Tibial nerve (tissue), 3 donors: Measurements from ENCODE around the gene UBXN4.

Source experiments
- POLR2A ChIP-seq, 2 donors: fragments of 450-650 bp; IDR thresholded peaks; one replicate each; pipeline ENCODE4 v1.6.1; 2017; ENCODE audit warnings: antibody characterized with exemption in 2 of 2, mild to moderate bottlenecking in 2 of 2, moderate library complexity in 2 of 2
- TF ChIP-seq, protein P1 (sequence below), 5 experiments: fragments of 200-600 bp in 3 of 5; fragments of 450-650 bp in 2 of 5; sonication (generic) in 3 of 5; IDR thresholded peaks; one replicate each; pipeline ENCODE4 v1.5.1; 2016 to 2019; ENCODE audit warnings: antibody characterized with exemption in 5 of 5, mild to moderate bottlenecking in 3 of 5, moderate library complexity in 2 of 5

DNA sequence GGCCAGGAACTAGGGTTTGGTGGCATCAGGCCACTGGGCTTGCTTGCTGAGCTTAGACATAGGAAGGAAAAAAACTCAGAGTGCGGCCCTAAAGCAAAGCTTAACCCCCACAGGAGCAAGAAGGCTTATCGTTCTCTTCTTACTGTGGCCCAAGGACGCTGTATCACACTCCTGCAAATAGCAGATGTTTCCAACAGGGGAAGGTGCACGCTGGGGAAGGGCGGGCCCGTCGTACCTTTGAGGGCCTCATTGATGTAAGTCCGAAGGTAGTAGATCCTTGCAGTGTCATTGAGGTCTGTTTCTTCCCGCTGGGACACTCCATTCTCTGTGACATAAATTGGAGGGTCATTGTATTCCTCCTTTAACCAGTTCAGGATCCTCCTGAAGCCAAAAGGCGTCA is 48.8 kb downstream of the UBXN4 start:
- TF ChIP-seq POLR2A (IDR thresholded peaks at IDR 0.05): no peak
- TF ChIP-seq, protein P1, sequence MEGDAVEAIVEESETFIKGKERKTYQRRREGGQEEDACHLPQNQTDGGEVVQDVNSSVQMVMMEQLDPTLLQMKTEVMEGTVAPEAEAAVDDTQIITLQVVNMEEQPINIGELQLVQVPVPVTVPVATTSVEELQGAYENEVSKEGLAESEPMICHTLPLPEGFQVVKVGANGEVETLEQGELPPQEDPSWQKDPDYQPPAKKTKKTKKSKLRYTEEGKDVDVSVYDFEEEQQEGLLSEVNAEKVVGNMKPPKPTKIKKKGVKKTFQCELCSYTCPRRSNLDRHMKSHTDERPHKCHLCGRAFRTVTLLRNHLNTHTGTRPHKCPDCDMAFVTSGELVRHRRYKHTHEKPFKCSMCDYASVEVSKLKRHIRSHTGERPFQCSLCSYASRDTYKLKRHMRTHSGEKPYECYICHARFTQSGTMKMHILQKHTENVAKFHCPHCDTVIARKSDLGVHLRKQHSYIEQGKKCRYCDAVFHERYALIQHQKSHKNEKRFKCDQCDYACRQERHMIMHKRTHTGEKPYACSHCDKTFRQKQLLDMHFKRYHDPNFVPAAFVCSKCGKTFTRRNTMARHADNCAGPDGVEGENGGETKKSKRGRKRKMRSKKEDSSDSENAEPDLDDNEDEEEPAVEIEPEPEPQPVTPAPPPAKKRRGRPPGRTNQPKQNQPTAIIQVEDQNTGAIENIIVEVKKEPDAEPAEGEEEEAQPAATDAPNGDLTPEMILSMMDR (IDR thresholded peaks at IDR 0.05): no peak
